SK-N-MC (cell line): Measurements from ENCODE around the gene TEAD1.

Experiments used
- EZH2 ChIP-seq: fragments of 200-600 bp; sonication (generic); IDR thresholded peaks from one replicate; pipeline ENCODE4 v1.6.1; 2017; ENCODE audit warnings: antibody characterized with exemption
- POLR2AphosphoS5 ChIP-seq: IDR thresholded peaks from 2 replicates; pipeline ENCODE4 v1.6.1; 2012; ENCODE audit warnings: mild to moderate bottlenecking, low read depth, low read length, borderline replicate concordance

GRCh38 chr11:12865863-12866595 is 191.8 kb downstream of the TEAD1 start:
- TF ChIP-seq POLR2AphosphoS5 (no peak), EZH2 (no peak)
